GM18508 (cell line): Measurements from ENCODE around the gene NAPA.
"Not testable (repeated sequence)": the region's sequence is repeated elsewhere in the genome, so short reads cannot be mapped to it uniquely, and the experiment has no call there.

ENCODE experiments used
- ATAC-seq: cut with Tn5 transposase; IDR thresholded peaks from one replicate; pipeline ENCODE4 v1.9.1; 2021; ENCODE audit warnings: moderate number of reproducible peaks; ENCODE audit not compliant: insufficient read depth, unreplicated experiment

NAPA gene

DNA sequence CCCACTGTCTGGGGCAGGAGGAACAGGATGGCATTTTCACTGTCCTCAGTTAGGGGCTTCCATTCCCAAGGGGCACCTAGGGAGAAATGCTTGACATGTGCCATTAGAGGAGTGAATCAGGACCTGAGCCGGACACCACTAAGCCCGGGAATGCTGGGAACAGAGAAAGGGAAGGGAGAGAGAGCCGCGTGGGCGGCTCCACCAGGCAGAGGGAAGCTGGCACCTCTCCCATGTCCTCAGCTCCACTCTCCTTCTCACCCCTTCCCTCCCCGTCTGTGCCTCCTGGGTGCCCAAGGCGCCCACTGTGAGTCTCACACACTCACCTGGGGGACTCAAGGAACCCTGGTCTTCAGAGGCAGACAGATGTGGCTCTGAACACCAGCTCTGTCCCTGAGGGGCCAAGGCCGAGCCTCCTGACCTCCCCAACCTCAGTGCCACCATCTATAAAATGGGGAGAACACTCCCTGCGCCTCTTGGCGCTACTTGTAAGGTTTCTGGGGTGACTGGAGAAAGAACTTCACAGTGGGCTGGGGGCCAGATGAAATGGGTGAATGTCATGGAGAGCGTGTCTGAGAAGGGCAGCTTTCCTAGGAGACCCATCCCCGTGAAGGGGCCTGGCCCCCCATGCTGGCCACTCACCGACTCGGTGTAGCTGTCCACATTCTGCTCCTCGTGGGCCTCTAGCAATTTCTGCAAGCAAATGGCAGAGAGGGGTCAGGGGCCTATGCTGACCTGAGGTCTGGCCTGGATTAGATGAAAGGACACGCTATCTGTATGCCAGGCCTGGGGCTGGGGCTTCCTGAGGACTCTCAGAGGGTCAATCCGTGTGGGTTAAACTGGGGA is 25.6 kb downstream of the NAPA start:
- ATAC-seq: no peak

DNA sequence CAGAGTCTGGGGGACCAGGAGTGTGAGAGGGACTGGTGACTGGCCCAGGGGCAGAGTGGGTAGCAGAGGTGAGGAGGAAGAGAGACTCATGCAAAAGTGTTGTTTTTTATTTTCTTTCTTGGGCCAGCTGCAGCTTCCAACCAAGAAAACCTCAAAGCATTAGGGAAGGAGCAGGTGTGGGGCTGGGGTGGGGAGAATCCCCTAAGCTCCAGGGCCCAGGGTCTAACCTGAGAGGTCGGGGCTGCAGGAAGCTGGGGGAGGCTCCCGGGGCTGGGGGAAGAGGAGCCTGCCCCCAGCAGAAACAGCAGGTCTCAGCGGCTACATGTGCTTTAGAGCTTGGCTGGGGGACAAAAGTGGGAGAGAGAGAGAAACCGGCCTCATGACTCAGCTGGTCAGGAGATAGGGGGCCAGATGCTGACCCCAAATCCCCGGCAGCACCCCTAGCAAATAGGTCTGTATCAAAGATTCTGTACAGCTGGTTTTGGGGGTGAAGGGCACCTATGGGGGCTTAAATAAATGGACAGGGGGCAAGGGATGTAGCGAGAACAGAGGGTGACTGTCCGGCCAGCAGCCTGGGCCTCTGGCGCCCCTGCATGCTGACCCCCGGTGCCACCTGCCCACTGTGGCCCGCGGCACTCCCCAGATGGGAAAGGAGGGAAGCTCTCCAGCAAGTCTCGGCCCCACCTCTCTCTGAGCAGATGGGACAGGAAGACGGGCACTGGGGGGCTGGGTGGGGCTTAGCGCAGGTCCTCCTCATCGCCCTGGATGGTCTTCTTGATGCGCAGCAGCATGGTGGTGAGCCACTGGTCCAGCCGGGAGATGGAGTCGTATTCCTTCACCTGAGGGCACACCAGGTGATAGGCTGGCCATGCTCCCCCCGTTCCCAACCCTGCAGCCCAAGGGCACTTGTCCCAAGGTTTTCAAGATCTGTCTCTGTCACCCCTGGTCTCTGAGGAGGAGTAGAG is 27.0 kb downstream of the NAPA start:
- no peak for ATAC-seq

DNA sequence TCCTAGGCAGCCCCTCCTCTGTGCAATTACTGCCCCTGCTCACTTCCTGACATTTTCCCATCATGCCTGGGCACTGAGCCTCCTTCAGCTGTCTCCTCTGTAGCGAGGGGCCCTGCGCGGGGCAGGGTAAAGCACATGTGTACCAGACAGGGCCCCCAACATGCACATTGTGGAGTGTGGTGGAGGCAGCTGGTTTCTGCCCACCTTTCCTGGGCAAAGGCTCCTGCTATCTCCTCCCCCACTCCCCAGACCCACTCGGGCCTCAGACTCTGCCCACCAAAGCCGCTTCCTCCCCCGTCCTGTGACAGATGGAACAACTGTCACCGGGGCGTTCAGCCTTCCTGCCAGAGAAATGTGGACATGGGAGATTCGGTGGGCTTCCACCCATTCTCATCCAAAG is 28.0 kb downstream of the NAPA start:
- ATAC-seq: no peak

DNA sequence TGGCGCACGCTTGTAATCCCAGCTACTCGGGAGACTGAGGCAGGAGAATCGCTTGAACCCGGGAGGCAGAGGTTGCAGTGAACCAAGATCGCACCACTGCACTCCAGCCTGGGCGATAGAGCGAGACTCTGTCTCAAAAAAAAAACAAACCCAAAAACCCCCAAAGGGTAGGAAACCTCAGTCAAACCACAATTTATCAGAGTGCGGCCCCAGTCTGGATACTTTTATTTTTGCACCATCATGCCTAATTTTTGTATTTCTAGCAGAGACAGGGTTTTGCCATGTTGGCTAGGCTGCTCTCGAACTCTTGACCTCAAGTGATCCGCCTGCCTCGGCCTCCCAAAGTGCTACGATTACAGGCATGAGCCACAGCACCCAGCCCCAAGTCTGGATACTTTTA is 28.6 kb downstream of the NAPA start:
- not testable (repeated sequence) for ATAC-seq

DNA sequence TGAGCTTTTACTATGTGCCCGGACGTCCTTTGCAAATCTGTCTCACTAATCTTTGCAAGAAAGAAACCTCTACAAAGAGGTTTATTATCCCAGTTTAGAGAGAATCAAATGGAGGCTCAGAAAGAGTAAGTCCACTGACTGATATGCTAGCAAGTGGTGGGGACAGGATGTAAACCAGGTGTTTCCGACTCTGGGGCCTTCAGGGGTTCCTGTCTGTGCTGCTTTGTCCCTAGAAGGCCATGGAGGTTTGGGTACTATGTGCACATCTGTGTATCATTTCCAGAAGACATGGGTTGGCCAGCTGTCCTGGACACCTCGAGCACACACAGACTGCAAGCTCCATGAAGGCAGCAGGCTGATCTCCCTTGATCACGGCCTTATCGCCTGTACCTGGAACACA is 29.7 kb downstream of the NAPA start:
- ATAC-seq: no peak

DNA sequence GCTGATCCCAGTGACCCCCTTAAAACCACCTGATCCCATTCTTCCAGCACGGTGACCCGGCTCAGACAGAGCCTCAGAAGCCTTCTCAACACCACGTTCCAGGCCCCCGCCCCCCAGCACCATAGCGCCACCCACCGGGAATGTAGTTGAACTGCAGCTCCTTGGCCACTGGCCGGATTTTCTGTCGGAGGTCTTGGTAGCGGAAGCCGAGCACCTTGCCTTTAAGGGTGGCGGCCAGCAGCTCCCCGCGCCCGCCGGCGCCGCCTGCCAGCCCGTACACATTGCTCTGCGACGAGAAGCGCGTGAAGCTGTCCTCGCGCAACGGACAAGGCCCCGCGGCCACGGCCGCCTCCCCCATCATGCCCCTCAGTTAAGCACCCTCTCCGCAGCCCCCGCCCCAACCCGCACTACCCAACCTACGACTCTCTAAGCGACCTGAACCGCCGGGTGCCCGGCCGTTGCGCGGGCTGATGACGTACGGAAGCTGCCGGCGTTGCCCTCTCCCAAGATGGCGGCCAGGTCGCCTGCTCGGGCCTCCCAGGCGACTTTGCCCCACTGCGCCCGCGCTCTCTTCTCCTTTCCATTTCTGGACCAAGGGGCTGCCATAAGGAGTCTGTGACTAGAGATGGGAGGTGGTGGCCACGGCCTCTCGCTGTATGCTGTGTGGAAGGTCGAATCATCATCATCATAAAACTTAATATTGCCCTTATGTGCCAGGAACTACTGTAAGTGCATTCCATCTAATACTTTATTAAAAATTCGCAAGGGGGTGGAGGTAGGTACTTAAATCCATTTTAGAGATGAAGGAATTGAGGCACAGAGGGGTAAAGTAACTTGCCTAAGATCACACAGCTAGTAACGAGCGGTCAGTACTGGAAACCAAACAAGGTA is 30.8 kb downstream of the NAPA start, which contains the start of gene KPTN:
TSS of gene KPTN (minus strand) at position 420 of the 891 bp plus-strand sequence. CDS start at position 361, 59 bp downstream.
- no peak for ATAC-seq

DNA sequence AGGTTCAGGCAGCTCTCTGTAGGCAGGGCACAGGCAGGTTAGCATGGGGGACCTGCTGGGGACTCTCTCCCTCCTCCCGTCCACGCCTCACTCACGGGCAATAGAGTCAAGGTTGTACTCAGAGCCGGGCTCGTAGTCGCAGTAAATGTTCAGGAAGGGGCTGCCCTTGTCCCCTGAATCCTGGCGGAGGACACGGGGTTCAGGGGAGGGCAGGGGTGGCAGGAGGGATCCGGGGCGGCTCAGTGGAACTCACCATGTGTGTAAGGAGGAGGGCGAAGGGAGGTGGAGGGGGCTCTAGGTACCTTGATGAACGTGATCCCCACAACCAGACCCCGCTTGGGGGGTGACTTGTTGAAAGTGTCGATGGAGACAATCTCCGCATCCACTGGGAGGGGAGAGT is 31.7 kb downstream of the NAPA start:
- ATAC-seq: no peak

DNA sequence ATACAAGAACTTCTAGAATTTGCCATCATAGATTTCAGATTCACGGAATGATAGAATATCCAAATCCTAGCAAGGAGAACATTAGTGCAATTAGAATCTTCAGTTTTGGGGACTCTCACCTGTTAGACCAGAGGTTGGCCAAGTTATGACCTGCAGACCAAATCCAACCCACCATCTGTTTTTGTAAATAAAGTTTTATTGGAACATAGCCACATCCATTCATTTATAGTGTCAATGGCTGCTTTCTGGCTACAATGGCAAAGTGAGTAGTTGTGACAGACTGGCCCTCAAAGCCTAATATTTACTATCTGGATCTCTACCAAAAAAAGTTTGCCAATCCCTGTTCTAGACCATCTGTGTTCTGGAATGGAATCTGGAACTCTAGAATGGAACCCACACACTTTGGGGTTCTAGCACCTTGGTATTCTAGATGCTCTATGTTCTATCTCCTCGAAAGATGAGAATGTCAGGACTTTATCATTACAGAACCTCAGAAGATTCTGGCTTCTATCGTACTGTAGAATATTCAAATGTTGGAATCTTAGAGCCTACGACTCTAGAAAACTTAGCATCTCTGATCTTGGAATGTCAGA is 33.3 kb downstream of the NAPA start:
- ATAC-seq: no peak

DNA sequence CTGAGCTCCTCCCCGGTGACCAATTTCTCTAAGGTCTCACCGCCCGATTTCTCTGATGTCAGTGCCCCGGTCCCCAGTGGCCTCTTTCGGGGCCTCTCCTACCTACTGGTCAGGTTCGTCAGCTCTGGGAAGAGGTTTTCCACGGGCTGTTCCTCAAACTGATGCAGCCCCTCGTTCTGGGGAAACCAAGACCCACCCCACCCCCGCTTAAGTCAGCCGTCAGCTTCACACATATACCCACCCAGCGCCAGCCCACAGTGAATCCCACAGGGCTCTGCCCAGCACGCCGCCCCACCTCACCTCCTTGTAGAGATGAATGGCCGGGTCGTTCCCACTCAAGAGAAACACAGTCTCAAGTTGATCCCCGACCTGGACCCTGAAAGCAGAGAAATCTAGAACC is 34.2 kb downstream of the NAPA start:
- ATAC-seq: no peak

DNA sequence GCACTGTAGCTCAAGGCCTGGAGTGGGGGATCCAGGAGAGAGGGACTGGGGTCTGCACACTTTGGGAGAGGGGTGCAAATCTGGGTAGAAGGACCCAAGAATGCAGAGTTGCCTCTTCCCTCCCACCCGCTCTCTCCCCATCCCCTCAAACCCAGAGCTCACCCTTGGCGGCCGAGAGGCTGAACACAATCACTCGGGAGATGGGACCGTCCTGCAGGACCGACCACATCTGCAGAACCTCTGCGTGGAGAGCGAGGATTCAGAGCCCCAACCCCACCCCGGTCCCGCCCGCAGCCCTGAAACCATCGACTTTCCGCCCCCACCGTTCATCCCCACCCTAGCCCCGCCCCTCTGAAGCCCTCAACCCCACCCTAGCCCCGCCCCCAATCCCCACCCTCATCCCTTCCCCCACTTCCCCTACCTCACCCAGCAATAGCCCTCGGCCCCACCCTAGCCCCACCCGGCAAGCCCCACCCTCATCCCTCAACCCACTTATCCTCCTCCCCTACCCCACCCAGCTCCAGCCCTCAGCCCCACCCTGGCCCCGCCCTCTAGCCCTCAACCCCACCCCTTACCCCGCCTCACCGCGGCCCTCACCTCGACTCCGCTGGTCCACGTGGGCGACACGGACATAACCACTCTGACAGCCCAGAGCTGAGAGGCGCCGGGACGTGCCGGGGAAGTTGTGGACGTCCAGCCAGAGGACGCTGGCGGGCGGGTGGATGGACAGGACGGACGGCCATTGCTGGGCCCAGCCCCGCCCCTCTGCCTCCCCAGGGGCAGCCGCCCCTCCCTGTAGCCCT is 35.0 kb downstream of the NAPA start:
- no peak for ATAC-seq

DNA sequence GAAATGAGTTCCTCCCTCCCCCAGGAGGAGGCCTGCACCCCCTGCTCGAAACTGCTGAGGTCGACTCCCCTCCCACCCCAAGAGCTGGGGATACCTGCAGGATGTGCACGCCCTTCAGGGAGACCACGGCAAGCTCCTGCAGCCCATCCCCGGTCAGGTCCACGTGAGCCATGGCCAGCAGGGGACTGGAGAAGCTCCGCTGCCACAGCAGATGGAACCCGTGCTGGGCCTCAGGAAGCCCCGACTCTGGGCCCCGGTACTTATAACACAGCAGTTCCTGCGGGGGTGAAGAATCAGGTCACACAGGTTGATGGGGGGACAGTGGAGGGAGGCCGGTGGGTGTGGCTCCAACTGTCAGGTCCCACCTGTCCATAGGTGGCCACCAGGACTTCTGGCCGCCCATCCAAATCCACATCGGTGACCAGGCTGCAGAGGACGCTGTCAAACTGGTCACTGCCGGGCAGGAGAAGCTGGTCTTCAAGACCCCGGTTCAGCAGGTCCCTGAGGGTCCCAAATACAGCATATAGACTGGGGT is 38.4 kb downstream of the NAPA start:
- no peak for ATAC-seq

DNA sequence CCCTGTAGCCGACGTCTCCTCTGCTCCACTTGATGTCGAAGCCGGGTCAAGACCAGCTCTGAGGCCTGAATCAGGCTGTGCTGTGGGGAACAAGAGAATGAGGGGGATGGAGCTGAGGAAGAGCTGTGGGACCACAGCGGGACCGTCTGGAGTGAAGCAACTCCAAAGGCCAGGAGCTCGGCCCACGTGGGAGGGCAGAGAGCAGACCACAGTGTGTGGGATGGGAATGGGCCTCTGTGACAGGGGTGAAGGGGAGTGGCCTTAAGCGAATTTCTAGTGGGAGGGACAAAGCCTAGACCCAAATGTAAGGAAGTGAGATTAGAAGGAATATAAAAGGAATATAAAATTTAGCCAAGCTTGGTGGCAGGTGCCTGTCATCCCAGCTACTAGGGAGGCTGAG is 39.4 kb downstream of the NAPA start:
- no peak for ATAC-seq

DNA sequence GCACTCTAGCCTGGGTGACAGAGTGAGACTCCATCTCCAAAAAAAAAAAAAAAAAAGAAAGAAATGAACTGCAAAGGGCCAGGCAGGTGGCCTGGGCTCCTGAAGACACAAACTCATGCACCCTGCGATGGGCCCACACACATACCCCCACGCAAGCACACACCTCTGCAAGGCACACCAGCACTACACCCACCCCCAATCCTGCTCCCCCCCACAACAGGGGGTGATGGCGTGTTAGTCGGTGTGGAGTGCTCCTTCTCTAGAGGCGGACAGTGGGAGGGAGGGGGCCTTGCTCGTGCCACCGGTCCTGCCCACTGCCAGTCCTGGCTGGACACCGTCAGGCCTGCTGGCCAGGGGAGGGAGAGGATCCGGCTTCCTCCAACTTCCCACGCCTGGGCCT is 41.5 kb downstream of the NAPA start:
- no peak for ATAC-seq

DNA sequence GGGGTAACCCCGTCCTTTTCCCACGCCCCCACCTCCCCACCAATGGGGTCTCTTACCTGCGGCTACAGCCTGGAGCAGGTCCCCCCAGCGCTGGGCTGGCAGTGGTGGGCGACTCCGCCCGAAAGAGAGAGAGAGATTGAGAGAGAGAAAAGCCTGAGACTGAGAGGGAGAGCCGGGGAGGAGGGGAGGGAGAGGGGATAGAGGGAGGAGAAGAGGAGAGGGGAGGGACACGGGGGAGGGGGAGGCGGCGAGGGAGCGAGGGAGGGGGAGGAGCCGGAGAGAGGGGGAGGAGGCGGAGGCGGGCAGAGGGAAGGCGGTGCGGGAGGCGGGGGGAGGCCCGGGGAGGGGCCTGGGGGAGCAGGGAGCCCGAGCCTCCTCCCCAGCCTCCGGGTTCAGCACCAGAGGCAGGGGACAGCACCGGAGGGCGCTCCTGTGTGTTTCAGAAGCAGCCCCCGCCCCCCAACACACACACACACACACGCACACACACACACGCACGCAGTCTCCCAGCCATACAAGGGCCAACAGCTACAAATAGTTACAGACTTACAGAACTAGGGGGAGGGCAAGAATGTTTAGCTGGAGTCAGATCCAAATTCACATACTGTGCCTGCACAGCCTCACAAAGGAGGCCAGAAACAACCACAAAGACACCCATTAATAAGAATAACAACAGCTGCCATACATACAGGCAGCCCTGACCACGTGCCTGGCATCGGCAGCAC is 43.0 kb downstream of the NAPA start, which contains the start of gene SLC8A2:
TSS of gene SLC8A2 (minus strand) at position 161 of the 725 bp plus-strand sequence. CDS start 5,490 bp downstream, outside the sequence.
- ATAC-seq: no peak

DNA sequence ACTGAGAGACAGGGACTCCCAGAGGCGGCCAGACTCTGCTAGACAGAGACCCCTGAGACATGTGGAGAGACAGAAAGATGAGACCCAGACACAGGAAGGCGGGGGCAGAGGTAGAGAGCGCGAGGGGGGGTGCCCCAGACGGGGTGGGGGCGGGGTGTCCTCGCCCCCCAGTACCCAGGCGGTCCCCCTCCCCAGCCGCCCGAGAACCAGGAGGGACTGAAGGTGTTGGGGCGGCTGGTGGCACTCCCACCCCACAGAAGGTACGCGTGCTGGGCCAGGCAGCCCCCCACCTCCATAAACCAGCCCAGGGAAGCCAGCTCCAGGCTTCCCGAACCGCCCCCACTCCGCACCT is 43.5 kb downstream of the NAPA start:
- no peak for ATAC-seq

DNA sequence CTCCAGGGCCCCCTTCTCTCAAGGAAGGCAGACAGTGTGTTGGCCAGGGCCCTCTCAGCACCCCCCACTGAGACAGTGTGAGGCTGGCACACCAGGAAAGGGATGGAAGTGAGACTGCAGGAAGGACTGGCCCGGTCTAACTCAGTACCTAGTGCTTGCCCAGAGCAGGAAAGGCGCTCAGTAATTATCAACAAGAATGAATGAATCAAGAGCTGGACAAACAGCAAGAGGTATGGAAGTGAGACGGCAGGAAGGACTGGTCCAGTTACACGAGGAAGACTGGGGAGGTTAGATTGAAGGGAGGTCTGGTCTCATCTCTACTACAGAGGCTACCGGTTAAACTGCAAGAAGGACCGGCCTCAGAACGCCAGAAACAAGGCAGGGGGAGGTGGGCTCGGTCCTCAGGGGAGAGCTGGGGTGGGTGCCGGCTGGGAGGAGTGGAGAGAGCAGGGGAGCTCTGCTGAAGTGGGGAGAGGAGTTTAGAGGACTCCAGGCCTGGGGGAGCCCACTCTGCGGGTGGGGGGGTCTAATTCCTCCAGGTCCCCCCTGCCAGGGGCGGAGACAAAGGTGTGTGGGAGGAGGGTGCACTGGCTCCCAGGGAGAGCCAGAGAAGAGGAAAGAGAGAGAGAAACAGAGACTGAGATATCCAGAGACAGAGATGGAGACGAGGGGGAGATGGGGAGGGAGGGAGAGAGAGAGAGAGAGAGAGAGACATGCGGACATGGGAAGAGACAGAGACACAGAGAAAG is 44.2 kb downstream of the NAPA start:
- no peak for ATAC-seq

DNA sequence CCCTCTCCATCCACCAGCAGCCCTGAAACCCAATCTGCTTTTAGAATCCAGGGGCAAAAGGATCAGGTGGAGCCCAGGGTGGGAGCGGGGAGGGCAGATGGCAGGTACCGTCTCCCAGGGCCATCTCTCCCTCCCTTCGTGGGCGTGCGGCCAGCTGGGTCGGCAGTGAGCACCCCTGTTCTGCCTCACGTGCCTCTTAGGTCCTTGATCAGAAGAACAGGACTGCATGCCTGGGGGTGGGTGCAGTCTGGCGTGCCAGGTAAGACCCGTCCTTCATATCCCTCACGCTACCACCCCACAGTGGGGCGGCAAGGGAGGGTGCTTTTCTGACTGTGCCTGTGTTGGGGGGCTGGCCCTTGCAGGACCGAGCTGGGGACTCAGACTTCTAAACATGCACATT is 45.1 kb downstream of the NAPA start:
- no peak for ATAC-seq

DNA sequence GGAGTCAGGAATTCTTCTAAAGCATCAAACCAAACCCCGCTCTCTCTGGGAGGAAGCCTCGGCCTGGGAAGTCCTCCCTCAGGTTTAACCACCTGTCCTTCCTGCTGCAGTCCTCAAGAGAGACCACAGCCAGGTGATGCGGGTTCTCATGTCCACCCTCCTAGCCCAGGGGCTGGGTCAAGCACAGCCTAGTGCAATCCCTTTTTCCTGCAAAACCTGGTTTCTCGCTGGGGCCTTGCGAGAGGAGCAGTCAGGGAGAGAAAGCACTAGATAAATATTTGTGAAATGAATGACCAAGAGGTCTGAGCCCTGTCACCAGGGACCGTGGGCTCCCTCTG is 45.5 kb downstream of the NAPA start:
- ATAC-seq: no peak
